Measurements from ENCODE around the gene ZFR.
"Not testable (repeated sequence)": the region's sequence is repeated elsewhere in the genome, so short reads cannot be mapped to it uniquely, and the experiment has no call there.

The ZFR gene
- total RNA-seq: 113 to 177 (median 141) reads per million in 17 experiments

DNA sequence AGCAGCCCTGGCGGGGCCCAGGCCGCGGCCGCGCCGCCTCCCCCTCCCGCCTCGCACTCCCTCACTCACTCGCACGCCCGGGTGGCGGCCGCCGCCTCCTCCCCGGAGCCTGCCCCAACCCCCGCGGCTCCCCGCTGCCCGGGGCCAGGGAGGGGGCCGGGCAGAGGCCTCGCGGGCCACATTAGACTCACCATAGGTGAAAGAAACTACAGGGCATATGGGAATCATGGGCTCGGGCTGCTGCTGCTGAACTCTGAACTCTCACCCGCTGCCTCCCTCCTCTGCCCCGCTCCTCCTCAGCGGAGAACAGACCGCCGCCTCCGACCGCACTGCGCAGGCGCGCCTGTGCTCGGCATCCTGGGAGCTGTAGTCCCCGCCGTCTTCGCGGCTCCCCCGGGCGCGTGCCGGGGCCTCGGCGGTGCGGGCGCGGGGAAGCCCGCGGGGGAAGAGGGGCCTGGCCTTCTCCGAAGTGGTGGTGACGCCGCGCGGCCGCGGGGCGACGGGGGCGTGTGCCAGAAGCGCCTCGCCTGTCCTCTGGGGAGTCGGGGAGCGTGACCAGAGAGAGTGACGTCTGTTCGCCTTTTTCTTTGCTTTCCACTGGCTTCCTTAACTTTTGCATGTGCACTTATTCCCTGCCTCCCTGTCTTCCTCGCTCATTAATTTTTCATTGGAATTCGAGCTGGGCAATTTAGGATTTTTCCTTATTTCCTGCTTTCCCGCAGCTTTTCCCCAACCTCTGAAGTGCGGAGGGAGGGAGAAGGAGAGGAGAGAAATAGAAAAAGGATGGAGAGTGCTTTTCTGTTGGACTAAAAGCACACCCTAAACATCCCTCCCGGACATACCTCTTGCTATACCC is at the start of gene ZFR:
ZFR (minus strand) TSS at position 310 of the 856 bp plus-strand sequence; CDS start at position 228, 82 bp downstream.
- DNase-seq: peak; percentile 94 to 97 (median 96)

DNA sequence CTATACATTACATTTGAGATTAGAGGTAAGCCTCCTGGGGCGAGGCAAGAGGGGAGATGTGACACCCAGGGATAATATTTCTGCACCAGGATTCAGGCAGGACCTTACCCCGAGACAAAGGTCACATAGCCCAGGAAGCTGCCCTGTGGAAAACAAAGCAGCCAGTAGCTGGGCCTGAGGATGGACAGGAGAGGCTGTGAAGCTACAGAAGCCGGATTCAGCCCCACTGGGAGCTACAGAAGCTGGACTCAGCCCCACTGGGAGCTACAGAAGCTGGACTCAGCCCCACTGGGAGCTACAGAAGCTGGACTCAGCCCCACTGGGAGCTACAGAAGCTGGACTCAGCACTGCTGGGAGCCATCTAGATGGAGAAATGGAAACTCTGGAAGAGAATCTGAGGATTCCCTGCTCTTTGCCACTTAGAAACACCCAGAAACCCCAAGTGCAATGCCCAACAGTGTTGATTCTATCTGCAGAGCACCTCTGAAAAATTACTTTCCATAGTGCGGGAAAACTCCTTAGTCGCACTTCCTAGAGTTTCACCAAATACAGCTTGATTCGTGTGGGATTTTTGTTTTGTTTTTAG is 46.5 kb upstream of the ZFR start:
- DNase-seq: no peak

DNA sequence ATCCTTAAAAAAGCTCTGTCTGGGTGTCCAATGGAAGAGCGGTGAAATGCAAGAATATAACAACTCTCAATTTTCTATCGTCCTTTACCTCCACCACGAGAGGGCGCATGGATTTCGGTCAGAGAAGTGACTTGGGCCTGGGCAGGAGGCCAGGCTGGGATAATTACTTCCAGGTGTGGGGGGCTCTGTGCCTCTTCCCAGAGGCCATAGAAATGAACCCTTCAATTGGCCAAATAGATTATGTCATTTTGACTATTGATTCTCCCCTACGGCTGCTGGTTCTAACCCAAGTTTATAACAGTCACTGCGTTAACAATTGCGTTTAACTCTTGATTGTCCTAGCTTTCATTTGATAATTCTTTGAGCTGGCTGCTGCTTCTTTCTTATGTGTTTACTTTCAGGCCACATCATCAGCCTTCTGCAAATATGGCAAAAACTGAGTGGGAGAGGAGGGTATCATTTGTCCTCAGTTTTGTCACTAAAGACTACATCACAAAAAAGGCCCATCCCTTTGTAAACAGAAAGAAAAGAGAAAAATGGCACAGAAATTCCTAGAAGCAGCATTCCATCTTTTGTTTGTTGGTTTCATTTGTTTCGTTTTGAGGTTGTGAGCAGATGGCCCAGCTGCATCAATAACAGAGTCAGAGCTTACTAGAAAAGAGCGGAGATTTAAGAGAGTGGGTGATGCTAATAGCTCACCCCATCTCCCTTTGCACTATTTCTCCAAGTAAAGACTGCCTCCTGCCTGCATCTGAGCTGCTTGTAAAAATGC is 45.4 kb upstream of the ZFR start:
- DNase-seq: peak; percentile 78 to 92 (median 86)

DNA sequence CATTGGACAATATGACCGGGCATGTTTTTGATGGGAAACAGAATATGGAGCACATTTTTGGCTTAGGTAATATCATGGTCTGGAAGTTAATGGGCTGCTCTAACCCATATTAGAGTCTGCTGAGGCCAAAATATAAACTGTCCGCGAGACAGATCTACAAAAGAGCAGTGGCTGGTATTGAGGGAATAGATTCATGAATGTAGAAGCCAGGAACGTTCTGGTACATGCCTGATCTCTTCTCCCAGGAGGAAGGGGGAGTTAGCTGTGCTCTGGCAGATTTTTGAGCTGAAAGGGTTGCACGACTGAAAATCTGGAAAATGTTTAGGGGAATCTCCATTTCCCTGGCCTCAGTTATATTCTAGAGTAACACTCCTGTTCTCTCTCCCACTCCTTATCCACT is 42.9 kb upstream of the ZFR start:
- DNase-seq: no peak

DNA sequence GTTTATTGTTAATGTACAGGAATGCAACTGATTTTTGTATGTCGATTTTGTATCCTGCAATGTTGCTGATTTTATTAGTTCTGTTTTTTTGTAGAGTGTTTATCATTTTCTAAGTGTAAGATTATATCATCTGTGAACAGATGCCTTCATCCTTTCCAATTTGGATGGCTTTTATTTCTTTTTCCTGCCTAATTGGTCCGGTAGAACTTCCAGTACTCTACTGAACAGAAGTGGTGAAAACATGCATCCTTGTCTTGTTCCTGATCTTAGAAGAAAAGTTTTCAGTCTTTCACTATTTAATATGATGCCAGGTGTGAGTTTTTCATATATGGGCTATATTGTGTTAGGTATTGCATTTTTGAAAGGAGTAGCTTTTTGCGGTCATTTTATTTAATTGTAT is 42.5 kb upstream of the ZFR start:
- DNase-seq: no peak

DNA sequence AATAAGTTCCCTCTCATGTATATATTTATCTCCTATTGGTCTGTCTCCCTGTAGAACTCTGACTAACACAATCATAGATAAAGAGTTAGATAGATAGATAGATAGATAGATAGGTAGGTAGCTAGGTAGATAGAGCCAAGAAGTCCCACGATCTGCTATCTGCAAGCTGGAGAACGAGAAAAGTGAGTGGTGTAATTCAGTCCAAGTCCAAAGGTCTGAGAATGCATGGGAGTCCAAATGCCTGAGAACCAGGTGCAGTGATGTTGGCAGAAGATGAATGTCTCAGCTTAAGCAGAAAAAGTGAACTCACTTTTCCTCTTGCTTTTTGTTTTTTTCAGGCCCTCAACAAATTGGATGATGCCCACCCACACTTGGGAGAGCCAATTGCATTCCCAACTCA is 37.7 kb upstream of the ZFR start:
- DNase-seq: no peak

DNA sequence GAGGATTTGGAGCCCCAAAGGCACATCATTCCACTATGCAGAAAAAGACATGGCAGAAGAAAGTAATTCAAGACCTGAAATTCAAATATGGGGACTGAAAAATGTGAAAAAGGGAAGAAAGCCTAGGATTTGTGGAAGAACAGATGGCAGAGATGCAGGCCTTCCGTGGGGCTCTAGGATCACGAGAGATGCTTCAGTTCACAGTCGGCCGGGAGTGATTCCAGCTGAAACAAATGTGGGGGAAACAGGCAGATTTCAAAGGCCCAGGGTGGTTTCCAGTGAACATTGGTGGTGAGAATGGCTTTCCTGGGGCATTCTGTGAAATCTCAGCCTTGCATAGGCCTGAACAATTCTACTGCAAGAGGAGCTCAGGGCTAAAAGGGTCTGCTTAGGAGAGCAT is 34.6 kb upstream of the ZFR start:
- DNase-seq: no peak

DNA sequence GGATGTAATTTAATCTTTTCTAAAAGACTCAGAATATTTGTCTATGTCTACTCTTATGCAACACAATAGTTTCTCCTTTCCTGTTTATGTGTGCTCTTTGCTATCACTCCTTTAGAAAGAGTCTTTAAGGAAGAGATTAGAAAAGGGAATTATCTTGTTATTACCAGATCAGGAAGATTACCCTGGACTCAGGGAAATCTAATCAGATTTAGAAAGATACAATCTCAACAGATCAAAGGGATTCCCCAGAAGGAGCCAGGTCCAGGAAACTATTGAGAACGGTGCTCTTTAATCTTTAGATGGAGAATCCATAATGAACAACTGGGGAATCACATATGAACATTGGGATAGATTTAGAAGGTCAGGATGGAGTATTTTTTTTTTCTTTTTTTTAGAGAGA is 32.4 kb upstream of the ZFR start:
- DNase-seq: no peak

DNA sequence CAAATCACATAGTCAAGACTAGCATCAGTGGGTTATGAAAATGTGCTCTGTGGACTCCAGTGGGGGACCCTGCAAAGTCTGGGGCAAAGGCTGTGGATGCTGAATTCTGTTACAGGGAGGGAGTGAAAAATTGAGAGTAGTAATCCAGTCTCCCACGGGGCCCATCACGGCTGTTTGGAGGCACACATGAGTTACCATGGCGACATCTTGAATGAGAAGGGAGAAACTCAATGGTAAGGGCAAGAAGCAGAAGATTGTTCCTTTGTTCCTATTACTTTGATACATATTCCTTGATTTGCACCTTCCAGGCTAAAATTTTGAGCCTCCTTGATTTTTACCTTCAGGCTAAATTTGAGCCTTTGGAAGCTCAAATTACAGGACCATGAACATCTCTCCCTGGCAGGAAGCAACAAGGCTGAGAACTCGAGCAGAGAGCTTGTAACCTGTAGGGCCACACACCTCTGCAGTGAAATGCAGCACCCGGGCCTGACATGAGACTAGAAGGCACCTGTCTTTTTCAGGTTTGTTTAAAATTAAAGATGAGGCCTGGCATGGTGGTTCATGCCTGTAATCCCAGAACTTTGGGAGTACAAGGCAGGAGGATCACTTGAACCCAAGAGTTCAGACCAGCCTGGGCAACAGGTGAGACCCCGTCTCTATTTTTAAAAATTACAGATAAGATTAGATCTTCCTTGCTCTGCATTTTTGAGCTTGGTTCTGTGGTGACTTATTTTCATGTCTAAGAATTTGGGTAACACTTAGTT is 31.0 kb upstream of the ZFR start:
- peak in 1 of 4 experiments; percentile 20 for DNase-seq

DNA sequence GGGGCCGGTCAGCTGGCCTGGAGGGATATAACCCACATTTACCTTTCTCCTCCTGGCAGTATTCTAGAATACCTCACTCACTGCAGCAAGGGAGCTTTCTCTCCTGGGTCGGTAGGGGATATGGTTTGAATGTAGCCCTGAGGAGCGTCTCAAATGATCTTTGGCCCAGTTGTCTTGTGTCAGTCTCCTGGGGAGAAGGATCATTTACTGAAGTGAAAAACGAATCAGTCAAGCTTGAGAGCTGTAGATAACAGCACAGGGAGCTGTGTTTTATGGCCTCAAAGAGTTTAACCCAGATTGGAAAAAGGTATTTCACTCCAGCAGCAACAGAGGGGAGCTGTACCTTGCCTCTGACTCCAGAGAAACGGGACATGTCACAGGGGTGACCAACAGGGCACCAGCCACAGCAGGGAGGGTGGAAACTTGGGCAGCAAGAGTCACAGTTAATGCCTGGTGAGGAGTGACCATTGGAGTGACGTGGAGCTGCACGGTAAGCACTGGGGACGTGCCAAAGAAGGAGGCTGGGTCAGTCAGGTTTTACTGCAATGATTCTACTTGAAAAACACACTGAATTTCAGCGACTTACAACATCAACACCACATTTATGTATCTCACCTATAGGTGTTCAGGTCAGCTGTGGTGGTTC is 29.8 kb upstream of the ZFR start:
- no peak for DNase-seq

DNA sequence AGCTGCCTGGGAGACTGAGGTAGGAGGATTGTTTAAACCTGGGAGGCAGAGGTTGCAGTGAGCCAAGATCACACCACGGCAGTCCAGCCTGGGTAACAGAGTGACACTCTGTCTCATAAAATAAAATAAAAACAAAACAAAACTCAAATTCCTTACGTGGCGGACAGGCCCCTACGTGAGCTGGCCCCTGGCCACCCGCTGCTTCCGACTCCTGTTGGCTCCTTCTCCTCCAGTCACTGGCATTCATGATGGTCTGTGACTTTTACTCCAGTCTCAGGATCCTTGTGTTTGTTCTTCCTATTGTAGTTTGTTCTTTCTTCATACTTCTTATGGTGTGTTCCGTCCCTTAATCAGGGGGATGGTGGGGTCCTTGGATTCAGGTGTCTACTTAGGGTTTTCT is 28.5 kb upstream of the ZFR start:
- DNase-seq: no peak

DNA sequence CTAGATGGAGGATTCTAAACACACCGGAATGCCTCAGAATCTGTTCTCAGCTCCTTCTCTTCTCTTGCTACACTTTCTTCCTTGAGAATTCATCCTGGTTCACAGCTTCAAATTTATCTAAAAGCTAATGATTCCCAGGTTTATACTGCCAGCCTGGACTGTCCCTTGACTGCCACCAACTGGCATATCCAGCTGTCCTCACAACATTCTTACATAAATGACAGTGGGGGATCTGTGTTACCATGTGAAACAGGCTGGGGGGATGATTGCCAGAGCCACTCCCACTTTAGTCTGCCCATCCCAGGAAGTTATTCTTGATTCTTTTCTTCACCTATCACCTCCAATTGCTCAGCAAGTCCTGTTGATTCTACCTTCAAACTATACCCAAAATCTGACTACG is 27.2 kb upstream of the ZFR start:
- DNase-seq: no peak

DNA sequence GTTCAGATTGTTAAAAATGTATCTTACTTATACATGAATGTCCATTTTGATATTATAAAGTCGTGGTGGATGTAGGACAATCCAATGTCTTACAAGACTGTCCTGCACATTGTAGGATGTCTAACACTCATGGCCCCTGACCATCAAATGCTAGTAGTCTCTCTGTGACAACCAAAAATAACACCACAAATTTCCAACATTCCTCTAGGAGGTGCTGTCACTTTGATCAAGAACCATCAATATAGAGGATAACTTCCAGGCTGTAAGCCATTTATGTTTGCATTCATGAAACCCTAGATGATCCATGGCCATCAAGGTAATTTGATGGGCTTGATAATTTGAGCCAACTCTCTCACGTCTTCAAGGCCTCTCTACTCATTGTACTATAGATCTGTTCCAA is 20.5 kb upstream of the ZFR start:
- DNase-seq: no peak

DNA sequence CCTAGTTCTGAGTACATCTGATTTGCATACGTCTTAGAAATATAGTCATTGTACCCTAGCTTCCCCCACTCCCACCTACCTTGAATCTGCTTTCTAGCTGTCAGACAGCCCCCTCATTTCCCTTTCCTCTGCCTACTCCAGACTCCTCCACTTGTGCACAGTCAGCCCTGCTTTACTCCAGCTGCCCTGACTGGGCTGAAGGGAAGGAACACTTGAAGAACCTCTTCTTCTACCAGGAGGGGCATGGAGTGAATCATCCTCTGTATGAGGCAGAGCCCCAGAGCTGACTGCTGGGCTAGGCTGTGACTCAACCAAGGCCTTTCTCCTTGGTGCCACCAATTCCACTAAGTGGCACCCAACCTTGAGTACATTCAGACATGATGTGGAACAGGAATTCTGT is 18.1 kb upstream of the ZFR start:
- peak; percentile 71 to 91 (median 82) for DNase-seq

DNA sequence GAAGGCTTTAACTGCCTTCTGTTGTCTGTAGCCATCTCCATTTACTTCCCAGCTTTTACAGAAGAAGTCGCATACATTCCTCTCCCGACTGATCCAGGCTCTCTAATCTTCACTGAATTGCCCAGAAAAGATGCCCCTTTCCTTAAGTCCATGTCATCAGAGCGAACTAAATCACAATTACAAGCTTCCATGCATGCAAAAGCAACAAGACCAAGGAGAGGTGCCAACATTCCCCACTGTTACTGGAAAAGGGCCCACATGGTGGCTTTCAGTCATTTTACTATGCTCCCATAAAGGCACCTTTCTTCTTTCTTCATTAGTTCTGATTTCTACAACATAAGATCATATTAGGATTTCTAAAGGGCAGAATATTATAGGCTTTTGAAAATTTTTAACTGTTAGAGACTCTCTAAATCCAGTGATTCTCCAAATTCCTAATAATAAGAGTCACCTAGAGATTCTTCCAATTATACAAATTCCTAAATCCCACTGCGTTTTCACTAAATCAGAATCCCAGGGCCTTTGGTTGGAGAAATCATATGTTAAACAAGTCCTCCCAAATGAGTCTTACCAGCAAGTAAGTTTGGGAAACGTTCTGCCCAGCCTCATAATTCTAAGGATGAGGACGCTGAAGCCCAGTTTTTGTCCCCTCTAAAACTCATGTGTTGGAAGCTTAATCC is 17.0 kb upstream of the ZFR start:
- DNase-seq: no peak

DNA sequence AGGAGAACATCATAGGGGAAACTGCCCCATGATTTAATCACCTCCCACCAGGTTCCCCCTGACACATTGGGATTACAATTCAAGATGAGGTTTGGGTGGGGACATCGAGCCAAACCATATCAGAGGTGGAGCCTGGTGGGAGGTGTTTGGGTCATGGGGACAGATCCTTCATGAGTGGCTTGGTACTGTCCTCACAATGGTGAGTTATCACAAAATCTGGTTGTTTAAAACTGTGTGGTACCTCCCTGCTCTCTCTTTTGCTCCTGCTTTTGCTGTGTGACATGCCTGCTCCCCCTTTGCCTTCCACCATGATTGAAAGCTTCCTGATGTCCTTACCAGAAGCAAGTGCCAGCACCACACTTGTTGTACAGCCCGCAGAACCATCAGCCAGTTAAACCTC is 16.2 kb upstream of the ZFR start:
- peak in 2 of 4 experiments; percentile 6 for DNase-seq

DNA sequence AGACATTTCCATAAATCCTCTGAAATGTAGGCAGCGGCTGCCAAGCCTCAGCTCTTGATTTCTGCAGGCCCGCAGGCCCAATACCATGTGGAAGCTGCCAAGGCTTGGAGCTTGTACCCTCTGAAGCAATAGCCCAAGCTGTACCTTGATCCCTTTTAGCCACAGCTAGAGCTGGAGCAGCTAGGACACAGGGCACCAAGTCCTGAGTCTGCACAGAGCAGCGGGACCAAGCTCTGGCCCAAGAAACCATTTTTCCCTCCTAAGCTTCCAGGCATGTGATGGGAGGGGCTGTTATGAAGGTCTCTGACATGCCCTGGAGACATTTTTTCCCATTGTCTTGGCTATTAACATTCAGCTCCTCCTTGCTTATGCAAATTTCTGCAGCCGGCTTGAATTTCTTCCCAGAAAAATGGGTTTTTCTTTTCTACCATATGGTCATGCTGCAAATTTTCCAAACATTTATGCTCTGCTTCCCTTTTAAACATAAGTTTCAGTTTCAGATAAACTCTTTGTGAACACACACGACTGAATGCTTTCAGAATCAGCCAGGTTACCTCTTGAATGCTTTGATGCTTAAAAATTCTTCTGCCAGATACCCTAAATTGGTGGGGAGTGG is 14.4 kb upstream of the ZFR start:
- DNase-seq: no peak

DNA sequence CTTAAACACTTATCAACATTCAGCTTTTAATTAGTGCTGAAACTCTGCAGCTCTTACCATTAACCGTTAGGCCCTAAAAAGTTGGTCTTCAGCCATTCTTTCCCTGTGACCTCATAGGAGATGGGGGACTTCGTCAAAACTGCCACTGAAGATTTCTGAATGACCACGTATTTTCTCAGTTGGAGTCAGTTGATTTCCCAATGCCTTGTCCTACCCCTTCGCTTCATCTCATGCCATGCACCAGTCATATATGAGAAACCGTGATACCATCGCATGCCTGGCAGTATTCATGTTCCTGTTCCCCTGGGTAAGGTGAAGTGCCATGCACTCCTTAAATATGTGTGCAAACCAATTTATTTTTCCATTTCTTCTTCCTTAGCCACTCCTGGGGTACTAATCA is 10.8 kb upstream of the ZFR start:
- DNase-seq: no peak

DNA sequence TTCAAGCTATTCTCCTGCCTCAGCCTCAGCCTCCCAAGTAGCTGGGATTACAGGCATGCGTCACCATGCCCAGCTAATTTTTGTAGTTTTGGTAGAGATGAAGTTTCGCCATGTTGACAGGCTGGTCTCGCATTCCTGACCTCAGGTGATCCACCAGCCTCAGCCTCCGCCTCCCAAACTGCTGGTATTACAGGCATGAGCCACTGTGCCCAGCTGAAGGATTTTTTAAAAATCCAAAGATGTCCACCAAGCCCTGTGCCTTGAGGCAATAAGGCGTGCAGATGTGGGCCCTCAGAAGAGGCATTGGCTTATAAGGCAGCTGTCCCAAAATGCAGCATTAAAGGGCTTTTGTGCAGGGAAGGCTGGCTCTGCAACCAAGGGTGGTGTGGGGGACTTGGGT is 10.3 kb upstream of the ZFR start:
- DNase-seq: no peak

DNA sequence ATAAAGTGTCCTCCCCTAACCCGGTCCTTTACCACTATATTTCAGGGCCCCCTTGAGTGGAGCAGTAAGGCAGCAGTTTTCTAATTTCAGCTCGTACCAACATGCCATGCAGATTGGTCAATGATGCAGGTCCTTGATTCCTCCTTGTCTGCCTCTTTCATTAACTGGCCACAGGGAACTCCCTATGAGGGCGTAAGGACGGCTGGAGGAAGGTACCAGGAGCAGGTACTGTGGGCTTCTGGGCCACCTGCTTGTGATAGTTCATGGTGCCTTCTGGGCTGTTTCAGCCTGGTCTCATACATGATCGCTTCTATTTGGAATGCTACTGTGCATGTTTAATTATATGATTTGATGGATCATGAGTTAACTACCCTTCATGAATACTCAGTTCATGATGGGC is 9.4 kb upstream of the ZFR start:
- DNase-seq: no peak

DNA sequence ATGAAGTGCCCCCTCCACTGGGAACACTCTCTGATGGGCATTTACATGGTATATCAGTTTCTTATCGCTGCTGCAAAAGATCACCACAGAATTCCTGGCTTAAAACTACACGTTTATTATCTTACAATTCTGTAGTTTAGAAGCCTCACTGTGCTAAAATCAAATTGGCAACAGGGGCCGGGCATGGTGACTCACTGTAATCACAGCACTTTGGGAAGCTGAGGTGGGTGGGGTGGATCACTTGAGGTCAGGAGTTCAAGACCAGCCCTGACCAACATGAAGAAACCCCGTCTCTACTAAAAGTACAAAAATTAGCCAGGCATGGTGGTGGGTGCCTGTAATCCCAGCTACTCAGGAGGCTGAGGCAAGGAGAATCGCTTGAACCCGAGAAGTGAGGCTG is 7.8 kb upstream of the ZFR start:
- not testable (repeated sequence) for DNase-seq
